ENCODE data around the gene SUPT16H.

DNA sequence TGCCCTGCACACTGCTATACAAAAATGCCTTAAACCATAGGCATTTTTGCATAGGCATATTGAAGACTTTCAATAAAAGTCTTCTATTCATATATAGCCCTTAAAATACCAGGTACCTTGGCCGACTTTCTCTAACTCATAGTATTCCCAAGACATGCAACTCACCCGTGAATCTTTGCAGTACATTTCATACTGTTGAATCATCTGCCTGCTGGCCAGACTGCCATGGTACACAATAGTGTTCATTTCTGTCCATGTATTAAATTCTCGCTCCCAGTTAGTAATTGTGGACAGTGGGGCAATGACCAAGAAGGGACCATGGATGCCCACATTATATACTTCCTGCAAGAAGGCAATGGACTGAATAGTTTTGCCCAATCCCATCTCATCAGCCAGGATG lies 24.3 kb upstream of the SUPT16H start:
- TF ChIP-seq, protein P1, sequence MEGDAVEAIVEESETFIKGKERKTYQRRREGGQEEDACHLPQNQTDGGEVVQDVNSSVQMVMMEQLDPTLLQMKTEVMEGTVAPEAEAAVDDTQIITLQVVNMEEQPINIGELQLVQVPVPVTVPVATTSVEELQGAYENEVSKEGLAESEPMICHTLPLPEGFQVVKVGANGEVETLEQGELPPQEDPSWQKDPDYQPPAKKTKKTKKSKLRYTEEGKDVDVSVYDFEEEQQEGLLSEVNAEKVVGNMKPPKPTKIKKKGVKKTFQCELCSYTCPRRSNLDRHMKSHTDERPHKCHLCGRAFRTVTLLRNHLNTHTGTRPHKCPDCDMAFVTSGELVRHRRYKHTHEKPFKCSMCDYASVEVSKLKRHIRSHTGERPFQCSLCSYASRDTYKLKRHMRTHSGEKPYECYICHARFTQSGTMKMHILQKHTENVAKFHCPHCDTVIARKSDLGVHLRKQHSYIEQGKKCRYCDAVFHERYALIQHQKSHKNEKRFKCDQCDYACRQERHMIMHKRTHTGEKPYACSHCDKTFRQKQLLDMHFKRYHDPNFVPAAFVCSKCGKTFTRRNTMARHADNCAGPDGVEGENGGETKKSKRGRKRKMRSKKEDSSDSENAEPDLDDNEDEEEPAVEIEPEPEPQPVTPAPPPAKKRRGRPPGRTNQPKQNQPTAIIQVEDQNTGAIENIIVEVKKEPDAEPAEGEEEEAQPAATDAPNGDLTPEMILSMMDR (IDR thresholded peaks at IDR 0.05 in 2 of 3, conservative IDR thresholded peaks at IDR 0.05 in 1 of 3; ENCODE audit: control insufficient read depth in 2 of 3, extremely low read depth in 1 of 3, insufficient read depth in 1 of 3, low read depth in 3 of 3, low read length in 3 of 3): no peak
- TF ChIP-seq FOXM1 (IDR thresholded peaks at IDR 0.05; ENCODE audit: low read depth, low read length) (no peak), CEBPB (IDR thresholded peaks at IDR 0.05; ENCODE audit: borderline replicate concordance in 1 of 2, low read depth in 2 of 2, low read length in 2 of 2) (no peak)
